Measurements from ENCODE around the gene MAPK14. TPM values are rescaled to one million over a fixed set of nuclear protein-coding genes. Genes with fewer than 3 reads are reported as not detected.
A peak's percentile ranks its signal among the peaks of the same experiment; 100 is the strongest.

The MAPK14 gene
- total and polyA plus RNA-seq, 10 of the 15 experiments (the other 5 are each of a cell fraction or from before 2014, with no cell fraction given): 12.5 to 59.5 (median 43.0) TPM

DNA sequence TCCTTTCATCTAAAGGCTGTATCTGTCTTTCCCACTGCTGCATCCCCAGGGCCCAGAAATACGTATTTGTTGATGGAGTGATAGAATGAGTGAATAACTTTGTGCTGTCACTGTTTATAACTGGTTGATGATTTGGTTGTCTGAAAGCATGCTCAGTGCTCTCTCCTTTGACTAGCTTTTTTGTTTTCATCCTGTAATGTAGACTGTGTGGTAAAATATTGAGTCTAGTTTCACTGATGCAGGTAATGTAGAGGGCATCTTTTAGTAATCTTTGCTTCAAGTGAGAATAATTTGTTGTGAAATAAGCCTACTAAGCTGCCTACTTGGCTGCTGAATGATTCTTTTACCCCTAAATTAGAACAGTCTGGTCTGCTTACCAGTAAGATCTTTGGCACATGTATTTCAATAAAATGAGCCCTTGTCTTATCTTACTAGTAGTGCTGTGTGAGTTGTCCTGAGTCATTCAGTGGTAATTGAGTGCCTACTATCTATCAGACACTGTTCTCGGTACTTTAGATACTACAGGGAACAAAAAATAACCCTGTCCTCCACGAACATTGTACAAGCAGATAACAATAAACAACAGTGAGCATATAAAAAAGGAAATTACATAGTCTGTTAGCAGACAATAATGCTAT lies 39.9 kb downstream of the MAPK14 start:
- ChIA-PET SMC1A (ENCODE audit: uncharacterized antibody, unreplicated experiment) (interaction anchor here (0.5 to 1.4 kb wide), 9 partner anchors 9 to 292 kb away, joined by 3 to 5 read pairs (median 3); no protein-coding TSS in a partner anchor), RAD21 (ENCODE audit: unreplicated experiment) (interaction anchor here (1.0 to 1.9 kb wide), 2 partner anchors 27 to 39 kb away, joined by 4 to 13 read pairs; partner anchors contain the start of gene MAPK14), CTCF (interaction anchor here (1.0 to 2.7 kb wide), 3 partner anchors 20 to 28 kb away, joined by 3 to 15 read pairs (median 3); no protein-coding TSS in a partner anchor), POLR2A (interaction anchor here (0.8 to 1.3 kb wide), 2 partner anchors 16 to 29 kb away, joined by 3 read pairs; no protein-coding TSS in a partner anchor)
- Histone ChIP-seq H3K79me2 (ENCODE audit: control insufficient read depth, insufficient read depth, low read length) (peaks cover 18% of the 10 kb centered on the region), H3K27me3 (replicated peaks in 1 of 2; ENCODE audit: control insufficient read depth in 2 of 2, insufficient read depth in 2 of 2, low read length in 1 of 2) (no peaks in the 10 kb centered on the region), H3K4me3 (no peak overlapping the region), H3K4me1 (ENCODE audit: control insufficient read depth, insufficient read depth, low read length) (peaks cover 3% of the 10 kb centered on the region; the same call in 1 of the 2 replicates), H3K9me3 (replicated peaks; ENCODE audit: control insufficient read depth, insufficient read depth, low read length) (no peaks in the 10 kb centered on the region), H3K36me3 (ENCODE audit: control insufficient read depth in 2 of 2, insufficient read depth in 2 of 2, low read length in 1 of 2) (no peaks in the 10 kb centered on the region; a peak in 1 of 4 replicates), H4K20me1 (ENCODE audit: control insufficient read depth, insufficient read depth) (no peaks in the 10 kb centered on the region), H3K27ac (ENCODE audit: control insufficient read depth, insufficient read depth) (no peak overlapping the region), H3K4me2 (ENCODE audit: control insufficient read depth, insufficient read depth) (no peak overlapping the region), H3K9ac (ENCODE audit: control insufficient read depth, insufficient read depth, low read length) (no peak overlapping the region), H2AFZ (ENCODE audit: control insufficient read depth, low read depth, low read length) (no peak overlapping the region)
- FAIRE-seq: no peak
- in situ Hi-C loops (cut with MboI): no loop called here
- no TSS peak for BruUV-seq (replicated peaks)
- intact Hi-C loops (cut with micrococcal nuclease; ENCODE audit: unreplicated experiment): no loop called here
- 94% methylated on average over 3 of the region's 3 CpGs for WGBS (ENCODE audit: insufficient coverage, insufficient replicate concordance, low lambda C conversion rate, missing lambda C conversion rate)
- DNase-seq (ENCODE audit: low read depth, low spot score): no peak
- ATAC-seq: peak; percentile 26; the same call in 2 of the 3 replicates
- TF ChIP-seq ZZZ3 (IDR thresholded peaks at IDR 0.05; ENCODE audit: control insufficient read depth, insufficient read length, low read depth) (no peak), SREBF1 (IDR thresholded peaks at IDR 0.05; ENCODE audit: low read length) (no peak), IKZF2 (IDR thresholded peaks at IDR 0.05) (no peak), MYB (IDR thresholded peaks at IDR 0.05; ENCODE audit: borderline replicate concordance, low read depth, low read length) (no peak), SUZ12 (IDR thresholded peaks at IDR 0.05; ENCODE audit: unreplicated experiment) (no peak), RAD51 (IDR thresholded peaks at IDR 0.05) (no peak), KAT2A (conservative IDR thresholded peaks at IDR 0.05; ENCODE audit: control insufficient read depth, low read depth, low read length) (no peak), DPF2 (IDR thresholded peaks at IDR 0.05) (no peak), NBN (IDR thresholded peaks at IDR 0.05) (no peak), CREM (IDR thresholded peaks at IDR 0.05; ENCODE audit: low read depth) (no peak), SMC3 (IDR thresholded peaks at IDR 0.05; ENCODE audit: borderline replicate concordance, low read length) (no peak), BHLHE40 (IDR thresholded peaks at IDR 0.05; ENCODE audit: borderline replicate concordance in 1 of 2, low read depth in 2 of 2, low read length in 1 of 2) (no peak), SIX5 (IDR thresholded peaks at IDR 0.05; ENCODE audit: low read depth, low read length, severe bottlenecking) (no peak), CHD1 (IDR thresholded peaks at IDR 0.05; ENCODE audit: low read depth, low read length) (no peak), SMARCA5 (IDR thresholded peaks at IDR 0.05) (no peak), ETV6 (conservative IDR thresholded peaks at IDR 0.05 in 1 of 2, IDR thresholded peaks at IDR 0.05 in 1 of 2; ENCODE audit: borderline replicate concordance in 1 of 2, low read depth in 1 of 2) (no peak)
- TF ChIP-seq, protein P1, sequence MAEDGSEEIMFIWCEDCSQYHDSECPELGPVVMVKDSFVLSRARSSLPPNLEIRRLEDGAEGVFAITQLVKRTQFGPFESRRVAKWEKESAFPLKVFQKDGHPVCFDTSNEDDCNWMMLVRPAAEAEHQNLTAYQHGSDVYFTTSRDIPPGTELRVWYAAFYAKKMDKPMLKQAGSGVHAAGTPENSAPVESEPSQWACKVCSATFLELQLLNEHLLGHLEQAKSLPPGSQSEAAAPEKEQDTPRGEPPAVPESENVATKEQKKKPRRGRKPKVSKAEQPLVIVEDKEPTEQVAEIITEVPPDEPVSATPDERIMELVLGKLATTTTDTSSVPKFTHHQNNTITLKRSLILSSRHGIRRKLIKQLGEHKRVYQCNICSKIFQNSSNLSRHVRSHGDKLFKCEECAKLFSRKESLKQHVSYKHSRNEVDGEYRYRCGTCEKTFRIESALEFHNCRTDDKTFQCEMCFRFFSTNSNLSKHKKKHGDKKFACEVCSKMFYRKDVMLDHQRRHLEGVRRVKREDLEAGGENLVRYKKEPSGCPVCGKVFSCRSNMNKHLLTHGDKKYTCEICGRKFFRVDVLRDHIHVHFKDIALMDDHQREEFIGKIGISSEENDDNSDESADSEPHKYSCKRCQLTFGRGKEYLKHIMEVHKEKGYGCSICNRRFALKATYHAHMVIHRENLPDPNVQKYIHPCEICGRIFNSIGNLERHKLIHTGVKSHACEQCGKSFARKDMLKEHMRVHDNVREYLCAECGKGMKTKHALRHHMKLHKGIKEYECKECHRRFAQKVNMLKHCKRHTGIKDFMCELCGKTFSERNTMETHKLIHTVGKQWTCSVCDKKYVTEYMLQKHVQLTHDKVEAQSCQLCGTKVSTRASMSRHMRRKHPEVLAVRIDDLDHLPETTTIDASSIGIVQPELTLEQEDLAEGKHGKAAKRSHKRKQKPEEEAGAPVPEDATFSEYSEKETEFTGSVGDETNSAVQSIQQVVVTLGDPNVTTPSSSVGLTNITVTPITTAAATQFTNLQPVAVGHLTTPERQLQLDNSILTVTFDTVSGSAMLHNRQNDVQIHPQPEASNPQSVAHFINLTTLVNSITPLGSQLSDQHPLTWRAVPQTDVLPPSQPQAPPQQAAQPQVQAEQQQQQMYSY (CRISPR knock-in tag; IDR thresholded peaks at IDR 0.05): no peak
- TF ChIP-seq, protein P2, sequence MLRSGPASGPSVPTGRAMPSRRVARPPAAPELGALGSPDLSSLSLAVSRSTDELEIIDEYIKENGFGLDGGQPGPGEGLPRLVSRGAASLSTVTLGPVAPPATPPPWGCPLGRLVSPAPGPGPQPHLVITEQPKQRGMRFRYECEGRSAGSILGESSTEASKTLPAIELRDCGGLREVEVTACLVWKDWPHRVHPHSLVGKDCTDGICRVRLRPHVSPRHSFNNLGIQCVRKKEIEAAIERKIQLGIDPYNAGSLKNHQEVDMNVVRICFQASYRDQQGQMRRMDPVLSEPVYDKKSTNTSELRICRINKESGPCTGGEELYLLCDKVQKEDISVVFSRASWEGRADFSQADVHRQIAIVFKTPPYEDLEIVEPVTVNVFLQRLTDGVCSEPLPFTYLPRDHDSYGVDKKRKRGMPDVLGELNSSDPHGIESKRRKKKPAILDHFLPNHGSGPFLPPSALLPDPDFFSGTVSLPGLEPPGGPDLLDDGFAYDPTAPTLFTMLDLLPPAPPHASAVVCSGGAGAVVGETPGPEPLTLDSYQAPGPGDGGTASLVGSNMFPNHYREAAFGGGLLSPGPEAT (IDR thresholded peaks at IDR 0.05; ENCODE audit: low read depth): no peak
- TF ChIP-seq, protein P3, sequence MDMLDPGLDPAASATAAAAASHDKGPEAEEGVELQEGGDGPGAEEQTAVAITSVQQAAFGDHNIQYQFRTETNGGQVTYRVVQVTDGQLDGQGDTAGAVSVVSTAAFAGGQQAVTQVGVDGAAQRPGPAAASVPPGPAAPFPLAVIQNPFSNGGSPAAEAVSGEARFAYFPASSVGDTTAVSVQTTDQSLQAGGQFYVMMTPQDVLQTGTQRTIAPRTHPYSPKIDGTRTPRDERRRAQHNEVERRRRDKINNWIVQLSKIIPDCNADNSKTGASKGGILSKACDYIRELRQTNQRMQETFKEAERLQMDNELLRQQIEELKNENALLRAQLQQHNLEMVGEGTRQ (IDR thresholded peaks at IDR 0.05; ENCODE audit: borderline replicate concordance, low read depth, low read length): no peak
